ENCODE results near the gene PROM1.

Gene PROM1

DNA sequence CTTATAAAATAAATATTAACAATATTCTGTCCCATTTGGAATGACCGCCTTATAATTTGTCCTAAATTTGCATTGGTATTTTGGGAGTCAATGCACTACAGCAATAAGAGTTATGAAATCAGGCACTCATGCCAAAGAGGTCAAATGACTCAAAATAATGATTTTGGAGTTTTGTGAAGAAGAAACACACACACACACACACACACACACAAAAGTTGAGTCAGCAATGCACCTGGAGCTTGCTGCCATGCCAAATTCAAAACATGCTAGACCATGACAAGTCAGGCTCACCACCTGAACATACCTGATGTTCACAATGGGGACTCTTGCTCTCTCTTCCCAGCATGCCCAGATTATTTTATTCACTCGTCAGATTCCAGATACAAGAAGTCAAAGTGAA is 56.7 kb downstream of the PROM1 start:
- intact Hi-C loops (cut with DNase I; ENCODE audit: low total_unique reads): no loop called here
- DNase-seq: no peak
- no peak overlapping the region for H3K27ac ChIP-seq

DNA sequence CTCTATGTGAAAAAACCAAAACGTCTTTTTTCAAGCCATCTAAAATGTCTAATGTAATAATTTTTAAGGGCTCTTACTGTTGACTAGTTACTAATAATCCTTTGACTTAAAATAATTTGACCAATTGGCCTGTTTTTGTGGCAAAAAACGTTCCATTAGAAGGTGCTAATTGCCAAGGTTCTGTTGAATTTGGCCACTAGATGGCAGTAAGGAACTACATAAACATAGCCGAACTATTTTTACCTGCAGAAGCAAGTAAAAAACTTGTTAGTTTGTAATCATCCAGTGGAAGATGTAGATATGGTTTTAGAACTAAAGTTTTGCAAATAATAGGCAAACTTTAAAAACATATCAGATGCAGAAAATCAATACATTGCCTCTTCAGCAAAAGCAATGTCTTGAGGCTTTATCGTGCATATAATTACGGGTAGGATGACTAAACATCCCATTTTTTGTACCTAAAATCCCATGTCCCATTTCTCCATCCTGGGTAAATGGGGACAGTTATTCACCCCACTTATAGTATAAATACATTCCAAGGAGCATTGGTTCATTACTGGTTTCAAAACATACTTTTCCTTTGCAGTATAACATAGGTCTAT is 57.6 kb downstream of the PROM1 start:
- intact Hi-C loops (cut with DNase I; ENCODE audit: low total_unique reads): no loop called here
- no peak overlapping the region for H3K27ac ChIP-seq
- H3K4me3 ChIP-seq: no peak overlapping the region
- peaks cover 0 to 27% (median 8%) of the 10 kb centered on the region in 4 donors for H3K4me1 ChIP-seq
- TF ChIP-seq, protein P1, sequence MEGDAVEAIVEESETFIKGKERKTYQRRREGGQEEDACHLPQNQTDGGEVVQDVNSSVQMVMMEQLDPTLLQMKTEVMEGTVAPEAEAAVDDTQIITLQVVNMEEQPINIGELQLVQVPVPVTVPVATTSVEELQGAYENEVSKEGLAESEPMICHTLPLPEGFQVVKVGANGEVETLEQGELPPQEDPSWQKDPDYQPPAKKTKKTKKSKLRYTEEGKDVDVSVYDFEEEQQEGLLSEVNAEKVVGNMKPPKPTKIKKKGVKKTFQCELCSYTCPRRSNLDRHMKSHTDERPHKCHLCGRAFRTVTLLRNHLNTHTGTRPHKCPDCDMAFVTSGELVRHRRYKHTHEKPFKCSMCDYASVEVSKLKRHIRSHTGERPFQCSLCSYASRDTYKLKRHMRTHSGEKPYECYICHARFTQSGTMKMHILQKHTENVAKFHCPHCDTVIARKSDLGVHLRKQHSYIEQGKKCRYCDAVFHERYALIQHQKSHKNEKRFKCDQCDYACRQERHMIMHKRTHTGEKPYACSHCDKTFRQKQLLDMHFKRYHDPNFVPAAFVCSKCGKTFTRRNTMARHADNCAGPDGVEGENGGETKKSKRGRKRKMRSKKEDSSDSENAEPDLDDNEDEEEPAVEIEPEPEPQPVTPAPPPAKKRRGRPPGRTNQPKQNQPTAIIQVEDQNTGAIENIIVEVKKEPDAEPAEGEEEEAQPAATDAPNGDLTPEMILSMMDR (IDR thresholded peaks at IDR 0.05): peak; percentile 71 to 90
- peaks cover 0 to 12% (median 0%) of the 10 kb centered on the region in 3 donors for H3K36me3 ChIP-seq
- no peak for DNase-seq
- no peaks in the 10 kb centered on the region for H3K27me3 ChIP-seq
- no peaks in the 10 kb centered on the region for H3K9me3 ChIP-seq

More for the DNA sequence above, 56.7 kb downstream of the PROM1 start:
- no peaks in the 10 kb centered on the region for H3K9me3 ChIP-seq
- H3K27me3 ChIP-seq: no peaks in the 10 kb centered on the region
- TF ChIP-seq, protein P1 (IDR thresholded peaks at IDR 0.05): no peak
- H3K36me3 ChIP-seq: peaks cover 0 to 12% (median 0%) of the 10 kb centered on the region in 3 donors
- H3K4me3 ChIP-seq: no peak overlapping the region
- peaks cover 0 to 35% (median 8%) of the 10 kb centered on the region in 4 donors for H3K4me1 ChIP-seq

DNA sequence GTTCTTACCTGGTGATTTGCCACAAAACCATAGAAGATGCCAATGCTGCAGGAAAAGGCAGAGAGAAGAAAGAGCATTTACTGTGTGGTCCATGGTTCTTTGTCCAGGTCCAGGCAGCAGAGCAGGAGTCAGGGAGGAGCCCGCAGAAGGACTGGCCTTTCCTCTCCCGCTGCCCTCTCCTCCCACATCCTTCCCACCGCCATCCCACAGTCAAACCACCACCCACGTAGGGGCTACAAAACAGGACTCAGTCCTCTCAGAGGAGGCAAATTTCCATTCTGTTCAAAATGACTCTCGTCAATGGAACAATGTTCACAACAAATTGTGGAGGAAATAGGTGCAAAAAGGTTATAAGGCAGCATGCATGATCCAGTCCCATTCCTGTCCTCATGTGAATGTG is 58.6 kb downstream of the PROM1 start:
- TF ChIP-seq, protein P1 (IDR thresholded peaks at IDR 0.05): no peak
- H3K27ac ChIP-seq: no peak overlapping the region
- intact Hi-C loops (cut with DNase I; ENCODE audit: low total_unique reads): loop anchor here (2.0 kb wide), 1 partner anchor 176 kb away; no protein-coding TSS in a partner anchor
- no peak overlapping the region for H3K4me3 ChIP-seq
- DNase-seq: no peak
- H3K36me3 ChIP-seq: peaks cover 0 to 12% (median 0%) of the 10 kb centered on the region in 3 donors
- H3K9me3 ChIP-seq: no peaks in the 10 kb centered on the region
- H3K4me1 ChIP-seq: peaks cover 0 to 27% (median 9%) of the 10 kb centered on the region in 4 donors
- H3K27me3 ChIP-seq: no peaks in the 10 kb centered on the region

DNA sequence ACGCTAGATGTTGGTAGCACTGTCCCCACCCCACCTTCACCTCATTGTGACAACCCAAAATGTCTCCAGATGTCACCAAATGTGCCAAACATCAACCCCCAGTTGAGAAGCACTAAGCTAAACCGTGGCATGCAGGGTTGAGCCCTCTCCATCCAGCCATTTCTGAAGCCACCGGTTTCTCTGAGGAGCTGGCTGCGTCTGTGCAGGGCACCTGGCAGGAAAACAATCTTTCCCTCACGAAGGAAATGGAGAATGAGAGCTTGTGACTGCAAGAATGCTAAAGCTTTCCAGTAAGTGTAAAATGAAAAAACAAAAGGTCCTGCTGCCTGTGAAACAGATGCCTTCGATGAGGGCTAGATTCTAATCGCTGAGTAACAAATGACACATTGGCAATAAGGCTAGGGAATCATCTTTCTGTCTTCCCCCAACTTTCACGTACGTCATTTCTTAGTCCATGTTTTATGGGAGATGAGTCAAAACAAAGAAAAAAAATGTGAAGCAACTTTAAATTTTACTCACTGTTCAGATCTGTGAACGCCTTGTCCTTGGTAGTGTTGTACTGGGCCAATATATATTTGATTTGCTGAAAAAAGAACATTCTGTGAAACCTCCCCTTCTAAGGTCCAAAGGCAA is 59.9 kb downstream of the PROM1 start:
- intact Hi-C loops (cut with DNase I; ENCODE audit: low total_unique reads): loop anchor here (2.0 kb wide), 2 partner anchors 177 to 241 kb away; no protein-coding TSS in a partner anchor
- Histone ChIP-seq H3K9me3 (no peaks in the 10 kb centered on the region), H3K36me3 (peaks cover 0 to 12% (median 0%) of the 10 kb centered on the region in 3 donors), H3K4me1 (peaks cover 0 to 30% (median 10%) of the 10 kb centered on the region in 4 donors), H3K27ac (no peak overlapping the region), H3K4me3 (no peak overlapping the region), H3K27me3 (no peaks in the 10 kb centered on the region)
- no peak for DNase-seq
- TF ChIP-seq, protein P1 (IDR thresholded peaks at IDR 0.05): no peak

DNA sequence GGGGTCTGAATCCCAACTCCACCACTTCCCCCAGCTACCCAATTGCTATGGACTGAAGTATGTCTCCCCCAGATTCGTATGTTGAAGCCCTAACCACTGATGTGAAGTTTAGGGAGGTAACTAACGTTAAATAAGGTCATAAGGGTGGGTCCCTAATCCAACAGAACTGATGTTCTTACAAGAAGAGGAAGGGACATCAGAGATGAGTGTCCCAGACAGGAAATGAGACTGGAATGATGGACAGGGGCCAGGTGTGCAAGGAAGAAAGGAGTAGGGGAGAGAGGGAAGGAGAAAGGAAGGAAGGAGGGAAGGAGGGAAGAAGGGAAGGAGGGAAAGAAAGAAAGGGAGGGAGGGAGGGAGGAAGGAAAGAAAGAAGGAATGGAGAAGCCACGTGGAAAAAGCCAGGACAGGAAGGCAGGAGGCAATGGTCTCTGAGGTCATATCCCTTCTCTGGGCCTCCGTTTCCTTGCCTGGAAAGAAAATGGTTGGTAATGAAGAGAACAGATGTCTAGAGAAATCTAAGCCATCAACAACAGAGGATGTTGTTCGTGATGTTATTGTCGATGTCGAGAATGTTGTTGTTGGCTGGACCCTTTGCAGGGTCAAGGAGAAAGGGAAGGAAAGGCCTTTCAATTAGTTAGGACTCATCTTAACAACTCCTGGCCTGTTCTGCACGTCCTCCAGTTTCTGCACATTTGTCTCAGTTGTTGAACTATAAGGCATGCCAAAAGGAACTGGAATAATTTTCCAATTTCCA is 61.8 kb downstream of the PROM1 start:
- TF ChIP-seq, protein P1 (IDR thresholded peaks at IDR 0.05): no peak
- no peak for DNase-seq
- H3K4me1 ChIP-seq: peaks cover 0 to 21% (median 10%) of the 10 kb centered on the region in 4 donors

More for the DNA sequence above, 61.8 kb downstream of the PROM1 start:
- H3K27me3 ChIP-seq: no peaks in the 10 kb centered on the region
- no peak overlapping the region for H3K27ac ChIP-seq
- intact Hi-C loops (cut with DNase I; ENCODE audit: low total_unique reads): loop anchor here (2.0 kb wide), 1 partner anchor 243 kb away; no protein-coding TSS in a partner anchor
- no peaks in the 10 kb centered on the region for H3K9me3 ChIP-seq
- H3K36me3 ChIP-seq: peaks cover 0 to 12% (median 0%) of the 10 kb centered on the region in 3 donors
- H3K4me3 ChIP-seq: no peak overlapping the region
